ENCODE measurements around the gene SPTB.

SPTB gene

DNA sequence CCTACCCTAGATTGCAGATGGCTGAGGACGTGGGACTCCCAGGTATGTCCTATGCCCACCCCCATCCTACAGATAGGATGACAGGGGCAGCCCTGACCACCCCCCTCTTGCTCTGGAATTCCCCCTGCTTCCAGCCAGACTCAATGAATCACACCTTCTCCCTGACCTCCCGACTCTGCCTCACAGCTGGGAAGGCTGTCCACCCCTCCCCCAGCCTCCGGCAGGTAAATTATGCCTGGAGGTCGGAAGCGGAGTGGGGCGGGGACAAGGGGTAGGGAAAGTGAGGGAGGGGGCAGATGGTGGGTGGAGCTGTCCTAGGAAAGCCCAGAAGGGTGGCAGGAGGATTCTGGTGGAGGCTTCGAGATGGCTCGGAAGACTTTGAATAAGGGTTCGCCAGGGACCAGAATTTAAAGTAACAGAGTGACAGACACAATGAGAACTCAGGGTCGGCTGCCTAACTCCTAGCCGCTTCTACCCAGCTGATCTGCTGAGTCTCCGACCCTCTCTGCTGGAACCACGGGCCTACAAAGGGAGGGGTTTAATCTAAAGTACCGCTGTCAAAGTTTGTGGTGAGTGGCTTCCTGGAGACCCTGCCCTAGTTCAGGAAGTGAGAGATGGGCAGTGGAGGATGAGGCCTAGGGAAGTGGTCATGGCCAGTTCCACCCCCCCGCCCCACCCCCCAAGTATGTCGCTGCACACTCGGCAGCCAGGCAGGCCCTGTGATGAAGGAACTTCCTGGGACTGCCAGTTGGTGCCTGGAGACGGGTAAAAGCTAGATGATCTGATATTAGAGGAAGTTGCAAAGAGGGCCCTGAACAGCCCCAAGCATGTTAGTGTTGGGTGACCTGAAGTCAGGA lies 171.3 kb downstream of the SPTB start:
- no peaks in the 10 kb centered on the region for H3K36me3 ChIP-seq (ENCODE audit: control insufficient read depth, insufficient read depth, low read length)
- H3K4me2 ChIP-seq (ENCODE audit: low read length), result peak overlapping the region; percentile 40
- H3K79me2 ChIP-seq, result peaks cover 42% of the 10 kb centered on the region
- TF ChIP-seq, protein P1, sequence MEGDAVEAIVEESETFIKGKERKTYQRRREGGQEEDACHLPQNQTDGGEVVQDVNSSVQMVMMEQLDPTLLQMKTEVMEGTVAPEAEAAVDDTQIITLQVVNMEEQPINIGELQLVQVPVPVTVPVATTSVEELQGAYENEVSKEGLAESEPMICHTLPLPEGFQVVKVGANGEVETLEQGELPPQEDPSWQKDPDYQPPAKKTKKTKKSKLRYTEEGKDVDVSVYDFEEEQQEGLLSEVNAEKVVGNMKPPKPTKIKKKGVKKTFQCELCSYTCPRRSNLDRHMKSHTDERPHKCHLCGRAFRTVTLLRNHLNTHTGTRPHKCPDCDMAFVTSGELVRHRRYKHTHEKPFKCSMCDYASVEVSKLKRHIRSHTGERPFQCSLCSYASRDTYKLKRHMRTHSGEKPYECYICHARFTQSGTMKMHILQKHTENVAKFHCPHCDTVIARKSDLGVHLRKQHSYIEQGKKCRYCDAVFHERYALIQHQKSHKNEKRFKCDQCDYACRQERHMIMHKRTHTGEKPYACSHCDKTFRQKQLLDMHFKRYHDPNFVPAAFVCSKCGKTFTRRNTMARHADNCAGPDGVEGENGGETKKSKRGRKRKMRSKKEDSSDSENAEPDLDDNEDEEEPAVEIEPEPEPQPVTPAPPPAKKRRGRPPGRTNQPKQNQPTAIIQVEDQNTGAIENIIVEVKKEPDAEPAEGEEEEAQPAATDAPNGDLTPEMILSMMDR (IDR thresholded peaks at IDR 0.05), result no peak
- peak overlapping the region; percentile 55 for H2AFZ ChIP-seq
- H3K4me3 ChIP-seq (ENCODE audit: low read depth, low read length), result no peak overlapping the region
- no peaks in the 10 kb centered on the region for H3K9me3 ChIP-seq (ENCODE audit: control insufficient read depth, low read length)
- H3K27ac ChIP-seq, result peak overlapping the region; percentile 83
- H3K9ac ChIP-seq, result no peak overlapping the region
- no peaks in the 10 kb centered on the region for H3K27me3 ChIP-seq (ENCODE audit: control insufficient read depth, insufficient read depth, low read length)
- peaks cover 44% of the 10 kb centered on the region for H3K4me1 ChIP-seq

DNA sequence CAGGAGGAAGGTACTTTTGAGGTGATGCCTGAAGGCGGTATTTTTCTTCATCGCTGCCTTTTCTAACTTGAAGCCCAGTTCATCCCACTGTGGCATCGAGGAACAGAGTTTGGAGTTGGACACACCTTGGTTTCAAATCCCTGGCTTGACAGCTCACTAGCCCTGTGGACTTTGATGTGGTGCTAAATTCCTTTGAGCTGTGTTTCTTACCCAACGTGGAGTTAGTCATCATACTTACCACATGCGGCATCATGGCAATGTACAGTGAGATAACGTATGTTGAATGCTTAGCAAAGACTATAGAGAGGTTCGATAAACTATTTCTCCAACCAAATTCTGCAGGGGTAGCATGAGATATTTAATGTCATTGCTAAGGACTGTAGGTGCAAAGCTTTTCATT lies 172.0 kb downstream of the SPTB start:
- no peak overlapping the region for H3K4me2 ChIP-seq (ENCODE audit: low read length)
- no peak overlapping the region for H3K9ac ChIP-seq
- TF ChIP-seq, protein P1 (IDR thresholded peaks at IDR 0.05), result no peak
- no peak overlapping the region for H3K4me3 ChIP-seq (ENCODE audit: low read depth, low read length)
- peak overlapping the region; percentile 83 for H3K27ac ChIP-seq
- no peaks in the 10 kb centered on the region for H3K36me3 ChIP-seq (ENCODE audit: control insufficient read depth, insufficient read depth, low read length)
- H3K4me1 ChIP-seq, result peaks cover 47% of the 10 kb centered on the region
- H3K27me3 ChIP-seq (ENCODE audit: control insufficient read depth, insufficient read depth, low read length), result no peaks in the 10 kb centered on the region
- H3K9me3 ChIP-seq (ENCODE audit: control insufficient read depth, low read length), result no peaks in the 10 kb centered on the region
- no peak overlapping the region for H2AFZ ChIP-seq
- H3K79me2 ChIP-seq, result peaks cover 35% of the 10 kb centered on the region

DNA sequence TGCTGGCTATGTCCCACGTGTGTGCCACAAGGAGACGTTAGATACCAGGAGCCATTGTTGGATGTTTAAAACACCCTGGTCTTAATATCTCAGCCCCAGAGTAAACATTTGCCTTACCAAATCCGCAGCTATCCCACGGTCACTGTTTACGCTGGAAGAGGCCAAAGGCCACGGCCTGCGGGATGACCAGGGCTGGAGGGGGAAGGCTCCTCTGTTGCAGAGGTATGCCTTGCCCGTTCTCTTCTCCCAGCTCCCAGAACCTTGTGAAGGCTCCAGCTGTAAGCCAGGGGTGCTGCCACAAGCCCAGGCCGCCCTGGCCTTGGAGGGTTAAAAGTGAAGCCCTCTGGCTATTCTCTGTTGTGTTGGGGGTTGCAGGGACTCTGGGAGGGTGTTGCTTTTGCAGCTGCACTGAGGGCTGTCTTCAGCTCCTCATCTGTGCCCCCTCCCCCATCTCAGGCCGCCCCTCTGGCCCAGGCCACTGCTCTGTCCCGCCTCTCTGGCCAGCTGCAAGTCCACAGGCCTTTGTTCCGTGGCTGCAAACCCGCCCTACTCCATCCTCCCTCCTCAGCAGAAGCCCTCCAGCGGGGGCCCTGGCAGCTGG lies 173.0 kb downstream of the SPTB start:
- H3K36me3 ChIP-seq (ENCODE audit: control insufficient read depth, insufficient read depth, low read length), result no peaks in the 10 kb centered on the region
- H3K79me2 ChIP-seq, result peaks cover 27% of the 10 kb centered on the region
- no peak overlapping the region for H3K4me3 ChIP-seq (ENCODE audit: low read depth, low read length)
- H3K9me3 ChIP-seq (ENCODE audit: control insufficient read depth, low read length), result no peaks in the 10 kb centered on the region
- TF ChIP-seq, protein P1 (IDR thresholded peaks at IDR 0.05), result no peak
- H3K27ac ChIP-seq, result peak overlapping the region; percentile 83
- H3K4me2 ChIP-seq (ENCODE audit: low read length), result no peak overlapping the region
- H2AFZ ChIP-seq, result no peak overlapping the region
- peaks cover 50% of the 10 kb centered on the region for H3K4me1 ChIP-seq
- H3K27me3 ChIP-seq (ENCODE audit: control insufficient read depth, insufficient read depth, low read length), result no peaks in the 10 kb centered on the region
- H3K9ac ChIP-seq, result no peak overlapping the region

DNA sequence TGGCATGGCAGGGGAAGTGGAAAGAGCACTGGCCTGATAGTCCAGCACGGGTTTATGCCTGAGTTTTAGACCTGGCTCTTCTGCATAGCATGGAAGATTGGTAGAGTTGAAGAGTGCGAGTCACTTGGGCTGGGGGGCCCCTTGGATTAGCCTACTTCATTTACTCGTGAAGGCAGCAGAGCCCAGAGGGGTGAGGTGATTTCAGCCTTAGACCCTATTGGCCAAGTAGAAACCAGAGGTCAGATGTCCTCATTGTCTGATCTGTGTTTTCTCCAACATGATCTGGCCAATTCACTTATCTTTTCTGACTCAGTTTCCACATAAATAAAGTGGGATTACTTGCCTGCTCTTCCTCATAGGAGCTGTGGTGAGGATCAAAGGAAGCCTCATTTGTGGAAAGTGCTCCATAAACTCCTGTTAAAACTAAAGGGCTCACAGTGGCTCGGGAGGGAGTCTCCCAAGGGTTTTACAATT lies 173.6 kb downstream of the SPTB start:
- Histone ChIP-seq H3K79me2 (peaks cover 23% of the 10 kb centered on the region), H3K4me2 (ENCODE audit: low read length) (no peak overlapping the region), H3K4me1 (peaks cover 53% of the 10 kb centered on the region), H3K9me3 (ENCODE audit: control insufficient read depth, low read length) (no peaks in the 10 kb centered on the region), H3K27ac (peak overlapping the region; percentile 83), H2AFZ (peak overlapping the region; percentile 96), H3K27me3 (ENCODE audit: control insufficient read depth, insufficient read depth, low read length) (no peaks in the 10 kb centered on the region), H3K9ac (no peak overlapping the region), H3K4me3 (ENCODE audit: low read depth, low read length) (peak overlapping the region; percentile 74), H3K36me3 (ENCODE audit: control insufficient read depth, insufficient read depth, low read length) (no peaks in the 10 kb centered on the region)
- TF ChIP-seq, protein P1 (IDR thresholded peaks at IDR 0.05), result no peak

All from parathyroid adenoma (tissue), 2 donors.